HG03469 (cell line): ENCODE measurements around the gene HOXB9.

Experiments
- ATAC-seq: cut with Tn5 transposase; IDR thresholded peaks from one replicate; pipeline ENCODE4 v1.9.1; 2021; ENCODE audit warnings: mild to moderate bottlenecking, moderate library complexity, moderate number of reproducible peaks; ENCODE audit not compliant: unreplicated experiment

HOXB9 gene

DNA sequence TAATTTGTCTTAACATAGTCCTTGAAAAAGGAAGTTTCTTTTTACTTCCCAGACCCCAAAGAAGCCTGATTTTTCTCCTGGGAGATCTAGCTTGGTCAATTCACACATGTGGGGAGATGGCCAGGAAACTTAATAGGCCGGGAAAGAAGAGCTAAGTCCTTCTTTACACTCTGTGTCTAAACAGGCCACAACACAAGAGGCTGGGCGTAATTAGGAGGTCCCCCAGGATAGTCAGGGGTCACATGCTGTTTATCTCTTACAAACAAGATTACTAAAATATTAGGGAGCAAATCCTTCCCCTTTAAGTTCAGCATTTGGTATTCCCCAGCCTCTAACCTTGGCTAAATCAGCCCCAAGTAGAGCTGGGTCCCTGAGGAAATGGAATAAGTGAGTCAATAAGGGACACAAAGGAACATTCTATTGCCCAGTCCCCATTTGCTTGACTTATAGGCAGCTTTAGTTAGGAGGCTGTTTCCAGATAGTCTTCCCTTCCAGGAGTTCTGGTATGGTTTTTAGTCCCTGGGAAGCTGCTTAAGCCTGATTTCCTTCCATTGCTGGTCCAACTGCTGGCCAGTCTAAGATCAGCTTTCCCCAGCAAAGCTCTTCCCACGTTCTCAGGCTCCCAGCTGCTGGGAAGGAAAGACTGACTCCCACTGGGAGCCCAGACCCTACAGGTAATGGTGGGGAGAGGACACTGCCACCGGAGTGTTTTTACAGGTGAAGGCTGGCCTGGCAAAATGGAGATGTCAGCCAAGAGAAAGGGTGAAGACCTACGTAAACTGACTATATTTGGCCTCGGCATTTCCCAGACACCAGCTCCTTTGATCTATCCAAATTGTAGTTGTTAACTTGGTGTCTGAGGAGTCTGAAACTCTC is 14.1 kb upstream of the HOXB9 start:
- ATAC-seq = no peak

- ATAC-seq = no peak
These were observed 13.0 kb upstream of the HOXB9 start for GRCh38 chr17:48639136-48639535.

DNA sequence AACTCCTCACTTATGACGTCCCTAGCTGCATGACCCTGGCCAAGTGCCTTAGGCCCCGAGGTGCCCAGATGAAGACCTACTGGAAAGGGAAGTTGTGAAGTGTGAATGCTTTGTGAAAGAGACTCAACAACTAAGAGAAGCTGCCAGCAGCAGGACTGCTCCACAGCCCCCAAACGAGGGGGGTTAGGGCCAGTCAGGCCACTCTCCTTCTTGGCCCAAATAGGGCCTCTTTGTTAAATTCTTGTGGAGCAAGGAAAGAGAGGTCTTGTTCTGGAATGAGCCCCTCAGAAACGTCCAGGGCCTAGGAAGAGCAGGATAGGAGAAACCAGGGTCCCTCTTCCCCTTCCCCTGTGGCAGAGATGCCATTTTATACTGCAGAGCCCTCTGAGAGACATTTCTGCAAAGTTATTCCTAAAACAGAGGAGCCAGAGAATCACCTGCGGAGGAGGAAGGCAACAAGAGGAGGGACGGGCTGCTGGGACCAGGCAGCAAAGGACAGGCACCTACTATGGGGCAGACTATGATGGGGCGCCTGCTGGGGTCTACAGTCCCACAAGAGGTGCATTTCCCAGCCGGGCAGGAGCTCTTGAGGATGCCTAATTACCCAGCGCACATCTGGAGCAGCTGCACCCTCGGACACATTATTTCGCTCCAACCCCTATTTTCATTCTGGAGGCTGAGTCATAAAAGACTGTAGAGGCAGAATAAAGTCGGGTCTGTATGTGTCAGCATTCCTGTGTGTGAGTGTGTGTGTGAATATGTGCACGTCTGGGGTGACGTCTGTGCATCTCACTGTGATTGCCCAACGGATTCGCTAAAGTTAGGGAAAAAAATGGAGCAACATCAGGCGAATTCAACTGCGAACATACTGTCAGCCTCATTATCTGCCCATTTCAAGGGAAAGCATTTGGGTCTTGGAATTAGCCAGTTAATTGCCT is 11.4 kb upstream of the HOXB9 start:
- ATAC-seq = no peak

- ATAC-seq = no peak
These were observed 10.2 kb upstream of the HOXB9 start for GRCh38 chr17:48636177-48637018.

DNA sequence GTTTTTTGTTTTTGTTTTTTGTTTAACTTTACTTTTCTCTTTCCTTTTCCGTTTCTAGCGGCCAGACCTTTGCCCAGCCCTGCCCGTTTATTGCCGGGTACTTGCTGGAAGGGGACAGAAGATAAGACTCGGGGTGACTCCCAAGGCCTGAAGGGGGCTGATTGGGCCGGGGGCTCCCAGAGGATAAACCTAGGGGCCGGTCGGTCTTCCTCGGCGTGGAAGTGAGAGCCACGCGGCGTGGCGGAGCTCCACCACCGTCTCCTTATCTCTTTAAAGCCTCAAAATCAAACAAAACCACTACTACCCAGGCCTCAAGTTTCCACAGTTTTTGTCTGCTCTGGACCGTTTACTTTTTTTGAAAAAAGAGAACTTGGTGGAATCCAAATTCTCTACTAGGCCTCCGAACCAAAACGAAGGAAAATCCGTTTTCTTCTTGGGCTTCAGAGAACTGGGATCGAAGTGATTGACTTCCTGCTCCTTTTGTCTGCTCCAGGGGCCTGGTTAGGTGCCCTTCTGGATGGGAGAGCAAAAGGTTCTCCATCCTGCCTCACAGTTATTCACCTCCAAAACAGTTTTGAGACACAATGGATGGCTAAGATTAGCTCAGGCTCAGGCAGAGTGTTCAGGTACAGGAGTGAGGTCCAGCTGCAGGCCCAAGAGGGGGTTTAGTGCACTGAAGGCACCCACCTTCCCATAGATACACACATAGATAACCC is 8.5 kb upstream of the HOXB9 start:
- ATAC-seq = no peak

GRCh38 chr17:48633266-48633677 is 7.1 kb upstream of the HOXB9 start:
- ATAC-seq = no peak

DNA sequence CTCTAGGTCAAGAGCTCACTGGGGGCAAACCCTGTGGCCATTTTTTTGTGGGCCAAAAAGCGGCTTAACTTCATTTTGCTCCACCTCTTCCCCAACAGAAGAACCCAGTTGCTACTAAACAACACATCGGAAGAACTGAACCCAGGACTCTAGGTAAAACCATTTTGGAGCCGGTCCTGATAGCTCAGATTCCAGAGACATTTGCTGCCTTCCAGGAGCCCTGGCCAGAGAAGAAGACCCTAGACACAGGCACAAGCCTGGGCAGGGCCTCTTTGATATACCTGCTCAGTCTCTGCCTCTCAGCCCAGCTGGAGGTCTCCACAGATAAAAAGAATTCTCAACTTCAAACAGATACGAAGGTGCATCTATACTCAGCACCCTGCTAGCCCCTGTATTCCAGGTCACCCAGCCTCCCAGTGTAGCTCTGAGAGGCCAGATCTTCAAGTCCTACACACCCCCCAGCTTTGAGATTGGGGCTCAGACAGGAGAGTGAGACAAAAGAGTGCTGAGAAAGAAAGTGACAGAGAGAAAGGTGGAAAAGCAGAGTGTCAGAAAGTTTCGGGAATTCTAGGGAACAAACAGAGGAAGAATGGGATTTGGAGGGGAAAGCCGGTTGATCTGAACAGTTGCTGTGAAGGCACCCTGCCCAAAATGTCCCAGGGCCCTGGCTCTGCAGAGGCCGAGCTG is 6.6 kb upstream of the HOXB9 start:
- no peak for ATAC-seq

DNA sequence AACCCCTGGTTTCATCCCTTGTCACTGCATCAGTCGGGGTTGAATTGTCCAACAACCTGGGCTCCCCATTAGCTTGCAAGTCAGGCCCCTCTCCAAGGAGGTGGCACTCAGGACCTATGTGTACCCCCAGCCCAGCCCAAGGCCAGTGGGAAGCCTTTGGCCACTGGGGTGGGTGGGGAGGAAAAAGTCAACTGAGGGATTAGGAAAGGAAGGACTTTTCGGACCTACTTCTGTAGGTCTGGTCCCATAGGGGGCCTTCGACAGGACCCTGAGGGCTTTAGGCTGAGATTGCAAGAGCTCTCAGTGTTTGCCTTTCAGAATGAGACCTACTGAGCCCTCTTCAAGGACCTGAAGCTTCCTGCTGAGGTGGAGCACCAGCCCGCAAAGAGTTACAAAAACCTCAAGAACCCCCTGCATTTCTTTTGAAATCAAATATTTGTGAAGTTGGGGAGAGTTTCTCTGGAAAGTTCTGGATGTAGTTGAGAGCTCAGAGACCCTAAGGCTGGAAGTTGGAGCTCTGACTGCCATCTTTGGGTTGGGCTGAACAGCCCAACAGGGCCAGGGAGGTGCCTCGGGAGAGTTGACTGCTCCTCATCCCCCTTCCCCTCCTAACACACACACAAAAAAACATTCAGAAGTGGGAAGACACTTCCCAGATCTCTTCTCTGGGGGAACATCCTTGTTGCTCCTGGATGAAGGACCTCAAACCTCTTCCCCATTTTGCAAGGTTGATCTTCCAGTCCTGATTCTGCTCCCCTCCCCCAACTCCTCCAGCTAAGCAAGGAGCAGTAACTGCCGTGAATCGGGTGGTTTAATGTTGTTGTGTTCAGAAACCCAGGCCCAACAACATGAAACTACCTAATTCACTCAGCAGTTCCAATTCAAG is 5.8 kb upstream of the HOXB9 start:
- ATAC-seq = no peak

GRCh38 chr17:48630925-48631692 is 5.0 kb upstream of the HOXB9 start:
- no peak for ATAC-seq

DNA sequence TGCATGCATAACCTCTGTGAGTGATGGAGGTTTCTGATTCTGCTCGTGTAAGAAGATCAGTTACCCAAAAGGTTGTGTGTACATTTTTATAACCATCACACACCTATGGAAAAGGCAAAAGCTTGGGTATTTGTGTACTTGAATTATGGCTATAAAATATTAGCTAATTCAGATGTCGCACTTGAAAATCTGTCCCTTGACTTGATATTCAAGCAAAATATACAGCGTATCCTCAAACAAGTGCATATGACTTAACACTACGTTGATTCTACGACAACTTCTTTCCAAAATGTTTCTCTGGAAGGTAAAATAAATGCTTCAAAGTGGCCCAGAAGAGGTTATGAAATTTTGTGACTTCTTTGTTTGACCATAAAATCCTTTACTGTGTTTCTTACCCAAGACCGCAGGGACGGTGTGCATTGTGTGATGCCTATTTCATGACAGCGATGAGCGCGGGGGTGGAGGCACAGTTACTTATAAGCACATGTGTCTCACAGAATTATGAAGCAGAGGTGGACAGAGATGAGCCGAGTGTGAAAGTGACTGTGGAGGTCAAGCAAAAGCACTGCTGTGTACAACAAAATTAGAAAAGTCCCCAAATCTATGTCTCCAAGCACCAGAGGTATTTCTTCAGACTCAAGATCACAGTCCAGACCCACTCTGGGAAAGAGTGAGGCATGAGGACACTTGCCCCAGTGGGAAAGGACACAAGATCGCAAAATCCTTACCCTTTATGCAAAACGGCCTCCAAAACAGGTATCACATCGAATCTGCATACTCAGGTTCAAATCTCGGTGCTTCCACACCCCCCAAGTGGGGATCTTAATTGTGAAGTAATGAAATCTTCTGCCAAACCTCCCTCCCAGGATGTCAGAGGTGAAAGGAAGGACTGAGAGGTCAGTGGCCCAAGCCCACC is 4.1 kb upstream of the HOXB9 start:
- ATAC-seq = no peak

- ATAC-seq = no peak
These were observed 3.2 kb upstream of the HOXB9 start for GRCh38 chr17:48629411-48629759.

GRCh38 chr17:48628649-48629410 is 2.7 kb upstream of the HOXB9 start:
- ATAC-seq = no peak

- no peak for ATAC-seq
These were observed 1.7 kb upstream of the HOXB9 start for GRCh38 chr17:48627623-48628521.

DNA sequence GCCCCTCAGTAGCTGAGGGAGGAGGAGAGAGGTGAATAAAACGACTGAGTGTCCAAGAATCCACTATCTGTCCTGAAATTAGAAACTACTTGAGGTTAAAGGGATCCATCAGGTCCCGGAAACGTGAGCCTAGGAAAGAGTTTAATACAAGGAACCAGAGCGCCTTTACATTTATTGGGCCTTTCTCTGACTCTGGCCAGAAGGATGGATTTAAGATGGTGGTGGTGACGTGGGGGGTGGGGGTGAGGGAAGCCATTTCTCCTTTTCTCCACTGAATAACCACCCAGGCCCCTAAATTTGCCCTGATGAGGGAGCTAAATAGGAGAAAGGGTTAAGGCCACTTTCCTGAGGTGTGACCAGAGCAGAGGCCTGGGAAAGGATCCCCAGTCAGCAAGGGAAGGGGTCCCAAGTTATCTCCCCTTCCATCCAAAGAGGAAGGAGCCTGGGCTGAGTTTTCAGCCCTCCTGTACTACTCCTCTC is 1.0 kb upstream of the HOXB9 start:
- ATAC-seq = no peak
